Common myeloid progenitor, CD34-positive (primary cell): ENCODE results near the gene TOP2B. TPM values are rescaled to one million over a fixed set of nuclear protein-coding genes. Genes with fewer than 3 reads are reported as not detected.

Source experiments
- CTCF ChIA-PET: fragments of 350-600 bp; sonication (Branson Sonifier 250); formaldehyde crosslinking; loops from one replicate; lab custom pipeline; 2021; ENCODE audit warnings: antibody characterized with exemption; lab: Charles Lee
- POLR2A ChIA-PET: fragments of 350-600 bp; sonication (Branson Sonifier 250); formaldehyde crosslinking; loops from one replicate; lab custom pipeline; 2021; ENCODE audit warnings: antibody characterized with exemption; lab: Charles Lee
- DNase-seq, 3 donors: peaks; one replicate each; pipeline versions ENCODE4 v3.0.0 to v3.0.0-alpha.2; 2013
- H3K27ac ChIP-seq, 2 experiments: 1 replicate in 1 of 2; 2 replicates in 1 of 2; pipeline ENCODE4 v1.7.0; 2013; ENCODE audit warnings: inconsistent platforms in 2 of 2, low read length in 2 of 2, mild to moderate bottlenecking in 2 of 2, low read depth in 1 of 2, moderate library complexity in 1 of 2; ENCODE audit not compliant: severe bottlenecking in 2 of 2, insufficient read depth in 1 of 2, poor library complexity in 1 of 2
- H3K27me3 ChIP-seq, 5 experiments: replicated peaks in 2 of 5; 1 replicate in 3 of 5; 2 replicates in 2 of 5; pipeline versions ENCODE4 v1.6.1 to v1.7.0; 2013; ENCODE audit warnings: low read length in 4 of 5, mild to moderate bottlenecking in 2 of 5, moderate library complexity in 2 of 5, inconsistent platforms in 1 of 5; ENCODE audit not compliant: insufficient read depth in 5 of 5, control insufficient read depth in 4 of 5
- H3K36me3 ChIP-seq, 4 experiments: 1 replicate in 2 of 4; 2 replicates in 2 of 4; pipeline versions ENCODE4 v1.6.1 to v1.7.0; 2013; ENCODE audit warnings: low read length in 3 of 4, control low read depth in 1 of 4, mild to moderate bottlenecking in 1 of 4; ENCODE audit not compliant: control insufficient read depth in 4 of 4, insufficient read depth in 4 of 4
- H3K4me1 ChIP-seq, 4 experiments: 1 replicate in 3 of 4; 2 replicates in 1 of 4; pipeline versions ENCODE4 v1.6.1 to v1.7.1; 2013; ENCODE audit warnings: low read length in 3 of 4, mild to moderate bottlenecking in 3 of 4, control low read depth in 1 of 4, inconsistent platforms in 1 of 4, moderate library complexity in 1 of 4; ENCODE audit not compliant: control insufficient read depth in 4 of 4, insufficient read depth in 4 of 4; ENCODE audit errors: control extremely low read depth in 1 of 4
- H3K4me3 ChIP-seq, 7 experiments: 1 replicate in 4 of 7; 2 replicates in 3 of 7; pipeline versions ENCODE4 v1.5.1 to v1.7.0; 2013; ENCODE audit warnings: mild to moderate bottlenecking in 7 of 7, low read length in 6 of 7, moderate library complexity in 6 of 7, inconsistent platforms in 2 of 7, low read depth in 2 of 7, control low read depth in 1 of 7; ENCODE audit not compliant: insufficient read depth in 4 of 7, control insufficient read depth in 1 of 7; ENCODE audit errors: extremely low read depth in 1 of 7
- H3K9me3 ChIP-seq, 5 experiments: 1 replicate in 4 of 5; 2 replicates in 1 of 5; pipeline versions ENCODE4 v1.6.1 to v1.7.1; 2013; ENCODE audit warnings: low read length in 4 of 5, mild to moderate bottlenecking in 2 of 5, inconsistent platforms in 1 of 5, low read depth in 1 of 5, moderate library complexity in 1 of 5; ENCODE audit not compliant: control insufficient read depth in 4 of 5, insufficient read depth in 2 of 5; ENCODE audit errors: control extremely low read depth in 1 of 5
- WGBS: methylation state at CpG from one replicate; pipeline ENCODE4 v1.1.5; 2013; ENCODE audit not compliant: insufficient coverage; 5-methylcytosine and 5-hydroxymethylcytosine counted together
- polyA plus RNA-seq: library from polyadenylated mRNA; unstranded; fragments of 120-200 nt; gene quantifications from one replicate; pipeline ENCODE4 v1.2.1, GENCODE V29; 2013

The TOP2B gene
- 310 TPM for polyA plus RNA-seq

GRCh38 chr3:25664812-25665314 is at the start of gene TOP2B:
TSS of gene TOP2B (minus strand) at chr3:25664907. CDS start at chr3:25664297, 610 bp downstream.
- peak within 1 kb of the TSS; percentile 90 to 99 (median 96) for H3K4me3 ChIP-seq
- peaks cover 31 to 55% (median 37%) of the 10 kb centered on the region in 4 experiments for H3K4me1 ChIP-seq
- H3K36me3 ChIP-seq = no peaks in the 10 kb centered on the region
- H3K27ac ChIP-seq = peak within 1 kb of the TSS; percentile 90 to 95
- ChIA-PET POLR2A (interaction anchor here (1.5 kb wide), 1 partner anchor 118 kb away, joined by 5 read pairs; the partner anchor contains the start of gene NGLY1), CTCF (interaction anchor here (1.2 kb wide), 1 partner anchor 14 kb away, joined by 4 read pairs; no protein-coding TSS in a partner anchor)
- H3K9me3 ChIP-seq = no peaks in the 10 kb centered on the region
- WGBS = 0% methylated on average over 16 of the region's 33 CpGs
- no peaks in the 10 kb centered on the region for H3K27me3 ChIP-seq
- DNase-seq = peak; percentile 97 to 99 (median 98)

GRCh38 chr3:25713341-25713985 is 48.8 kb upstream of the TOP2B start:
- Histone ChIP-seq H3K27me3 (no peaks in the 10 kb centered on the region), H3K4me1 (peaks cover 0 to 3% (median 0%) of the 10 kb centered on the region in 4 experiments), H3K9me3 (peaks cover 0 to 3% (median 0%) of the 10 kb centered on the region in 5 experiments), H3K27ac (no peak overlapping the region), H3K36me3 (peaks cover 0 to 5% (median 4%) of the 10 kb centered on the region in 4 experiments), H3K4me3 (no peak overlapping the region)
- DNase-seq = no peak
- POLR2A ChIA-PET = no interaction called here
- WGBS = 95% methylated on average over 10 of the region's 11 CpGs
- CTCF ChIA-PET = no interaction called here

GRCh38 chr3:25711090-25711489 is 46.4 kb upstream of the TOP2B start:
- Histone ChIP-seq H3K9me3 (no peaks in the 10 kb centered on the region), H3K36me3 (no peaks in the 10 kb centered on the region), H3K27me3 (no peaks in the 10 kb centered on the region), H3K4me3 (no peak overlapping the region), H3K27ac (no peak overlapping the region), H3K4me1 (peaks cover 0 to 3% (median 0%) of the 10 kb centered on the region in 4 experiments)
- CTCF ChIA-PET = no interaction called here
- POLR2A ChIA-PET = no interaction called here
- WGBS = no CpG with 5 or more reads among the region's 2 CpGs
- DNase-seq = no peak

- H3K4me3 ChIP-seq = no peak overlapping the region
- ChIA-PET POLR2A (no interaction called here), CTCF (interaction anchor here (1.5 kb wide), 1 partner anchor 13 kb away, joined by 3 read pairs; no protein-coding TSS in a partner anchor)
- H3K27ac ChIP-seq = no peak overlapping the region
- H3K27me3 ChIP-seq = no peaks in the 10 kb centered on the region
- H3K36me3 ChIP-seq = no peaks in the 10 kb centered on the region
- no peak for DNase-seq
- peaks cover 0 to 3% (median 0%) of the 10 kb centered on the region in 4 experiments for H3K4me1 ChIP-seq
- H3K9me3 ChIP-seq = no peaks in the 10 kb centered on the region
- WGBS = 100% methylated on average over 2 of the region's 3 CpGs
These were observed 43.3 kb upstream of the TOP2B start for GRCh38 chr3:25708036-25708435.

GRCh38 chr3:25707268-25707926 is 42.7 kb upstream of the TOP2B start:
- H3K27me3 ChIP-seq = no peaks in the 10 kb centered on the region
- H3K4me3 ChIP-seq = no peak overlapping the region
- no peak overlapping the region for H3K27ac ChIP-seq
- POLR2A ChIA-PET = no interaction called here
- H3K4me1 ChIP-seq = peaks cover 0 to 3% (median 0%) of the 10 kb centered on the region in 4 experiments
- no peaks in the 10 kb centered on the region for H3K9me3 ChIP-seq
- CTCF ChIA-PET = interaction anchor here (1.5 kb wide), 1 partner anchor 14 kb away, joined by 3 read pairs; no protein-coding TSS in a partner anchor
- DNase-seq = no peak
- WGBS = no CpG with 5 or more reads among the region's 2 CpGs
- H3K36me3 ChIP-seq = no peaks in the 10 kb centered on the region

- no peak overlapping the region for H3K27ac ChIP-seq
- H3K4me3 ChIP-seq = no peak overlapping the region
- H3K27me3 ChIP-seq = no peaks in the 10 kb centered on the region
- H3K4me1 ChIP-seq = no peaks in the 10 kb centered on the region
- ChIA-PET POLR2A (no interaction called here), CTCF (no interaction called here)
- 100% methylated on average over 4 of the region's 4 CpGs for WGBS
- no peaks in the 10 kb centered on the region for H3K36me3 ChIP-seq
- DNase-seq = no peak
- no peaks in the 10 kb centered on the region for H3K9me3 ChIP-seq
These were observed 41.5 kb upstream of the TOP2B start for GRCh38 chr3:25706213-25706612.
